ENCODE results near the gene AQR.

DNA sequence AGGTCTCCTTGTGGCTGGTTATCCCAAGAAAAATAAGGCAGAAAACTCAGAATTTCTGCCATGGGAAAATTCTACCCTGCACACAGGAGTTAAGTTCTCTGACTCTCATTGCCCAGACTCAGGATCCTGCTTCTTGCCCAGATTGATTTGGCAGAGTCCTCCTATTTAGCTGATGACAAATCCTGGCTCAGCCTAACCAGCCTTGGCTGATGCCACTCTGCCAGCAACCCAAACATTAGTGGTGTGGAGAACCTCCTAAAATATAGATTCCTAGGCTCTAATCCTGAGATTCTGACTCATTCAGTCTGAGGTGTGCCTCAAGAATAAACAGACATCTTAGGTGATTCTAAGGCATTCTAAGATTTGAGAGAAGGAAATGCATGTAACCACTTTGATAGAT is 113.6 kb downstream of the AQR start:
- no peak for TF ChIP-seq TAF1 (IDR thresholded peaks at IDR 0.05; ENCODE audit: borderline replicate concordance, low read depth, low read length)
- TF ChIP-seq POLR2A (IDR thresholded peaks at IDR 0.05; ENCODE audit: low read depth, low read length), result no peak
- no peak for TF ChIP-seq POLR2AphosphoS5 (IDR thresholded peaks at IDR 0.05; ENCODE audit: low read depth, low read length)
